Muscle of leg (tissue), 11 donors: ENCODE data around the gene SIDT2. TPM values are rescaled to one million over a fixed set of nuclear protein-coding genes. Genes with fewer than 3 reads are reported as not detected.

ENCODE experiments used
- DNase-seq: peaks from one replicate; pipeline ENCODE4 v3.0.0; 2013
- H3K27ac ChIP-seq: one replicate; pipeline ENCODE4 v1.5.1; 2013; ENCODE audit warnings: mild to moderate bottlenecking, low read length, control low read depth
- H3K27me3 ChIP-seq: one replicate; pipeline ENCODE4 v1.6.1; 2013; ENCODE audit warnings: low read length; ENCODE audit not compliant: control insufficient read depth, insufficient read depth
- H3K36me3 ChIP-seq: one replicate; pipeline ENCODE4 v1.6.1; 2013; ENCODE audit warnings: low read length; ENCODE audit not compliant: control insufficient read depth, insufficient read depth
- H3K4me1 ChIP-seq: one replicate; pipeline ENCODE4 v1.6.1; 2013; ENCODE audit warnings: low read length; ENCODE audit not compliant: control insufficient read depth, insufficient read depth
- H3K4me3 ChIP-seq: one replicate; pipeline ENCODE4 v1.5.1; 2013; ENCODE audit warnings: low read length, control low read depth
- H3K9me3 ChIP-seq: replicated peaks from 2 replicates; pipeline ENCODE4 v1.6.1; 2013; ENCODE audit warnings: low read depth, low read length; ENCODE audit not compliant: control insufficient read depth
- WGBS: methylation state at CpG from one replicate; pipeline ENCODE4 v1.1.5; 2013; ENCODE audit warnings: missing lambda C conversion rate; ENCODE audit not compliant: insufficient coverage; 5-methylcytosine and 5-hydroxymethylcytosine counted together
- polyA plus RNA-seq, 8 donors: library from polyadenylated mRNA; unstranded; fragments of 120-200 nt; gene quantifications; one replicate each; pipeline versions ENCODE4 v1.2.1 to v1.2.3, GENCODE V29; 2013; ENCODE audit warnings: inconsistent platforms in 1 of 8, low replicate concordance in 1 of 8; ENCODE audit not compliant: insufficient read length in 8 of 8, insufficient read depth in 1 of 8
- total RNA-seq: library from RNA; stranded (reverse); fragments of 120-200 nt; gene quantifications from one replicate; pipeline ENCODE4 v1.2.4, GENCODE V29; 2013

Gene SIDT2
- total and polyA plus RNA-seq, 9 donors, result 14.8 to 39.3 (median 27.8) TPM

DNA sequence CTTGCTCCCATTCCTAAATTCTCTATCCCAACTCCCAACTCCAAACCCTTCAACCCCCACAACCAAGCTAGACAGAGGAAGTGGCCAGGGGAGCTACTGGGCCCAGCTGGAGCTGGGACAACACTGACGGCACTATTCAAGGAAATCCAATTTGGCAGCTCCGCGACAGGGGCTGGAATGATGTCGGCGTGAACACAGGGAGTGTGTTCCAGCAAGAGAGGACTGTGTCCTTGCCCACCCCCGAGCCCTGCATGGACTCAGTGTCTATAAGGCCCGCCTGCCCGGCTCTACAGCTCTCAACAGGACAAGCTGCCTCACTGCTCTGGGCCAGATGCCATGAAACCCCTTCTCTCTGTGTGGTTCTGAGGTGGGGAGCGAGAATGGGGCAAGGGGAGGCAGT is 42.0 kb downstream of the SIDT2 start:
- Histone ChIP-seq H3K4me3 (no peak overlapping the region), H3K4me1 (peaks cover 80% of the 10 kb centered on the region), H3K27me3 (no peaks in the 10 kb centered on the region), H3K27ac (peak overlapping the region; percentile 92), H3K36me3 (peaks cover 59% of the 10 kb centered on the region), H3K9me3 (no peaks in the 10 kb centered on the region)
- 57% methylated on average over 5 of the region's 9 CpGs for whole genome bisulfite sequencing
- peak; percentile 89 for DNase-seq

GRCh38 chr11:117220999-117221774 is 42.6 kb downstream of the SIDT2 start:
- Histone ChIP-seq H3K9me3 (no peaks in the 10 kb centered on the region), H3K27ac (peak overlapping the region; percentile 92), H3K4me1 (peaks cover 80% of the 10 kb centered on the region), H3K4me3 (no peak overlapping the region), H3K27me3 (no peaks in the 10 kb centered on the region), H3K36me3 (peaks cover 59% of the 10 kb centered on the region)
- WGBS, result 77% methylated on average over 4 of the region's 7 CpGs
- DNase-seq, result peak; percentile 91

GRCh38 chr11:117221775-117222517 is 43.4 kb downstream of the SIDT2 start:
- H3K27me3 ChIP-seq, result no peaks in the 10 kb centered on the region
- H3K27ac ChIP-seq, result peak overlapping the region; percentile 92
- H3K9me3 ChIP-seq, result no peaks in the 10 kb centered on the region
- peaks cover 78% of the 10 kb centered on the region for H3K4me1 ChIP-seq
- WGBS, result 20% methylated on average over 6 of the region's 7 CpGs
- H3K36me3 ChIP-seq, result peaks cover 52% of the 10 kb centered on the region
- DNase-seq, result peak; percentile 92
- no peak overlapping the region for H3K4me3 ChIP-seq

- H3K27ac ChIP-seq, result peak overlapping the region; percentile 54
Measured at GRCh38 chr11:117222991-117223740, 44.6 kb downstream of the SIDT2 start.

GRCh38 chr11:117223741-117224689 is 45.5 kb downstream of the SIDT2 start:
- H3K9me3 ChIP-seq, result no peaks in the 10 kb centered on the region
- no peak for DNase-seq
- H3K4me3 ChIP-seq, result no peak overlapping the region
- peaks cover 51% of the 10 kb centered on the region for H3K36me3 ChIP-seq
- peaks cover 58% of the 10 kb centered on the region for H3K4me1 ChIP-seq
- H3K27me3 ChIP-seq, result no peaks in the 10 kb centered on the region
- WGBS, result 70% methylated on average over 9 of the region's 17 CpGs
- no peak overlapping the region for H3K27ac ChIP-seq

More at GRCh38 chr11:117222991-117223740, 44.6 kb downstream of the SIDT2 start:
- Histone ChIP-seq H3K9me3 (no peaks in the 10 kb centered on the region), H3K27me3 (no peaks in the 10 kb centered on the region), H3K4me3 (no peak overlapping the region), H3K36me3 (peaks cover 51% of the 10 kb centered on the region), H3K4me1 (peaks cover 66% of the 10 kb centered on the region)
- WGBS, result 94% methylated on average over 11 of the region's 14 CpGs
- no peak for DNase-seq

GRCh38 chr11:117225553-117226170 is 47.1 kb downstream of the SIDT2 start:
- peak; percentile 6 for DNase-seq
- 94% methylated on average over 6 of the region's 9 CpGs for WGBS
- Histone ChIP-seq H3K27ac (no peak overlapping the region), H3K4me3 (no peak overlapping the region), H3K4me1 (peaks cover 42% of the 10 kb centered on the region), H3K9me3 (no peaks in the 10 kb centered on the region), H3K36me3 (peaks cover 57% of the 10 kb centered on the region), H3K27me3 (no peaks in the 10 kb centered on the region)

DNA sequence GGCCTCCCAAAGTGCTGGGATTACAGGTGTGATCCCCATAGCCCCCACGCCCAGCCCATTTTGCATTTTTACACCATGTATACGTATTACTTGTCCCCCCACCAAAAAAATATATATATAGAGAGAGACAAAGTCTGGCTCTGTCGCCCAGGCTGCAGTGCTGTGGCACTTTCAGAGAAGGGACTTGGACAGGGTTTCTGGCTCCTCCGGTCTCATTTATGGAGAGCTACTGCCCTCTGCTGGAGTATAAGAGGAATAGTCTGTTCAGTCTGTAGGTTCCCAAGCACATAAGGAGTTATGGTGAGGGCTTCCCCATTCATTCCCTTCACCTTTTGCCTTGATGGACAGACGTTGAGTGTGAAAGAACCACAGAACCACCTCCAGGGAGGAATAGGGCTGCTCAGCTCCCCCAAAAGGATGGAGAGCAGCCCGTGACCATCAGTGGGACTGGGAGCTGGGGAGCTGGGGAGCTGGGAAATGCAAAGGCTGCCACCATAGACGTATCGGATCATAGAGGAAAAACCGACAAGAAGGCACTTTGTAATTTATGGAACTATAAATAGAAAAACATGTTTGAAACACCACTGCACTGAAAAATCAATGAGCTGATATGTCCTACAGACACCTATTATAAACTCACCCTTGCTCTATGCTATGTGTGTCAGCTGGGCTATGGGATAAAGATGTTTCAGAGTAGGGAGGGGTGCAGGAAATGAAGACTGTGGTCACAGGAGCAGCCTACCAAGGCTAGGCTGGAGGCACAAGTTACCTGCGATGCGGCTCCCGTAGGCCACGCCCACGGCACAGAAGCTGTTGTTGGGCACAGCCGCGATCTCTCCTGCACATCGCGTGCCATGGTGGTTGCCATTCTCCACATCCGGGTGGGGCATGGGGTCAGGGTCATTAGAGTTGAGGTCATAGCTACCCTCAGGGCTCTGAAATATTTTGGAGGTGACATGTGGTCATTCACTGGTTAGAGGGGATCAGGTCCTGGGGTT is 48.1 kb downstream of the SIDT2 start:
- WGBS, result 89% methylated on average over 11 of the region's 19 CpGs
- no peak overlapping the region for H3K27ac ChIP-seq
- DNase-seq, result peak; percentile 90

GRCh38 chr11:117228091-117228490 is 49.5 kb downstream of the SIDT2 start:
- peaks cover 52% of the 10 kb centered on the region for H3K36me3 ChIP-seq
- no peak overlapping the region for H3K4me3 ChIP-seq
- H3K27ac ChIP-seq, result no peak overlapping the region
- no peaks in the 10 kb centered on the region for H3K27me3 ChIP-seq
- no peak for DNase-seq
- peaks cover 29% of the 10 kb centered on the region for H3K4me1 ChIP-seq
- H3K9me3 ChIP-seq, result no peaks in the 10 kb centered on the region
- no CpG with 5 or more reads among the region's 11 CpGs for WGBS

More for the DNA sequence above, 48.1 kb downstream of the SIDT2 start:
- no peak overlapping the region for H3K4me3 ChIP-seq
- H3K4me1 ChIP-seq, result peaks cover 42% of the 10 kb centered on the region
- no peaks in the 10 kb centered on the region for H3K9me3 ChIP-seq
- no peaks in the 10 kb centered on the region for H3K27me3 ChIP-seq
- peaks cover 57% of the 10 kb centered on the region for H3K36me3 ChIP-seq
